Epithelial cell of esophagus (primary cell): ENCODE data around the gene MYO5B.

Experiments
- DNase-seq: peaks from one replicate; pipeline ENCODE4 v3.0.0; 2010; ENCODE audit warnings: low read depth
- H3K4me3 ChIP-seq: 2 replicates; pipeline ENCODE4 v1.5.1; 2011; ENCODE audit warnings: mild to moderate bottlenecking, low read length, control low read depth
- CTCF ChIP-seq: IDR thresholded peaks from 2 replicates; pipeline ENCODE4 v1.5.1; 2011; ENCODE audit warnings: low read depth, mild to moderate bottlenecking, low read length, control low read depth, inconsistent platforms; ENCODE audit not compliant: insufficient read depth; ENCODE audit errors: missing control alignments

MYO5B gene

GRCh38 chr18:50014606-50015005, 180.3 kb downstream of the MYO5B start:
- H3K4me3 ChIP-seq = no peak overlapping the region
- no peak for TF ChIP-seq CTCF
- DNase-seq = no peak

DNA sequence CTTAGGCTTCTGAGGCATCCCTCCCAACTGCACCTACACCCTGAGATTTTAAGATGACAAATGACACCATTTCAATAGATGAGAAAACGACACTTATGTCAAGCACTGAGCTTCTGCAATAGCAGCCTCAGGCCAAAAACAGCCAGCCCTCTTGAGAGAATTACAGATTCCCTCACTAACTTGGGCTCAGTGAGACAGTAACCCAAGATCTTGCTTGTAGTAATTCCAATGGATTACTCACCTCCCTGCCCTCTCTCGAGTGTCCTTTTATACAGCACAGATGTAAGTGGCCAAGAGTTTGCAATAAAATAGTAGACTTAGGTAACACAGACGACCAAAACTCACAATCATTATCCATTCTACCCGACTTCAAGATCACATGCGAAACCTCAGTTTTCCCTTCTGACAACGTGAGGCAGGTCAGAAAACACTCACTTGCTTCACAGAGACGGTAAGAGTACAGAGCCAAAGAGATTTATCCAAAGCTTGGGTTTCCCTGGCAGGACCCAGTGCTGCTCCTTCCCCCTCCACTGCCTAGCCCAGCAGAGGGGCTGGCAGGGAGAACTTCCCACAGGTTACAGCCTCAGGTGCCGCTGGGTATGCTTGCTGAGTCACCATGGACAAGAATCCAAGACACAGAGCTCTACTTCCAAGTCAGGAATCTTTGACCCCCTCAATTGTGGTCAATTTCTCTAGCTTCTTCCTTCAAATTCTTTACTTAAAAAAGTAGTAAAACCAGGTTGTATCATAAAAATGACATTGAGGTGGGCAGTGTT, 181.4 kb downstream of the MYO5B start:
- DNase-seq = peak; percentile 56
- TF ChIP-seq CTCF = no peak
- H3K4me3 ChIP-seq = no peak overlapping the region

GRCh38 chr18:50011813-50012435, 183.0 kb downstream of the MYO5B start:
- no peak overlapping the region for H3K4me3 ChIP-seq
- DNase-seq = peak; percentile 78
- TF ChIP-seq CTCF = no peak

- H3K4me3 ChIP-seq = no peak overlapping the region
- peak; percentile 71 for TF ChIP-seq CTCF
- peak; percentile 62 for DNase-seq
Measured at GRCh38 chr18:50009773-50010335, 185.1 kb downstream of the MYO5B start.

GRCh38 chr18:50008306-50008705, 186.6 kb downstream of the MYO5B start:
- TF ChIP-seq CTCF = no peak
- H3K4me3 ChIP-seq = no peak overlapping the region
- peak; percentile 71 for DNase-seq

DNA sequence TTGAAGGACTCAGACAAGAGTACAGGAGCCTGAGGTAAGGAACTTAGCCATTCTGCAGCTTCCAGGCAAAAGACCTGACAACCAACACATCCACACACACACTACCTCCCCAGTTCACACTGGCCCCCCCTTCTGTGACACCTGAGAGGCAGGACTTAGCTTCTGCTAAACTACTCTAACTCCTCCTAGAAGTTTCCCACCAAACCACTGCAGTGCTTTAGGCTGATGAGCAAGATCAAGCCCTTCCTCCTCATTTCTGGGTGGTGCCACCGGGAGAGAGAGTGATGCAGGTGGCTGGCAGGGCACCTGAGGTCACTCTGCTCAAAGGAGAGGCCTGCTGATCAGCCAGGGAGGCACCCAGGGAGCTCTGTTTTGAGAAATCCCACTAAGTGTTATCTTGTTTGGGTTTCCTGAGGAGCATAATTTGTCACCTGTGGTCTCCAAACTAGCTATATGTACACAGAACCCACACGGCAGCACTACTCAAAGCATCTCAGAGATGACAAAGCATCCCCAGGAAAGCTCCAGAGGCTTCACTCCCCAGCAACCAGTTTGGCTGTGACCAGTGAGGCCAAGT, 188.4 kb downstream of the MYO5B start:
- no peak for TF ChIP-seq CTCF

More for the DNA sequence above, 188.4 kb downstream of the MYO5B start:
- peak; percentile 16 for DNase-seq
- no peak overlapping the region for H3K4me3 ChIP-seq
